HG03039 (cell line): ENCODE measurements around the gene ZNF778.
"Not testable (repeated sequence)": the region's sequence is repeated elsewhere in the genome, so short reads cannot be mapped to it uniquely, and the experiment has no call there.

Experiments used
- ATAC-seq: cut with Tn5 transposase; IDR thresholded peaks from one replicate; pipeline ENCODE4 v1.9.1; 2021; ENCODE audit warnings: mild to moderate bottlenecking, moderate library complexity; ENCODE audit not compliant: unreplicated experiment

Gene ZNF778

DNA sequence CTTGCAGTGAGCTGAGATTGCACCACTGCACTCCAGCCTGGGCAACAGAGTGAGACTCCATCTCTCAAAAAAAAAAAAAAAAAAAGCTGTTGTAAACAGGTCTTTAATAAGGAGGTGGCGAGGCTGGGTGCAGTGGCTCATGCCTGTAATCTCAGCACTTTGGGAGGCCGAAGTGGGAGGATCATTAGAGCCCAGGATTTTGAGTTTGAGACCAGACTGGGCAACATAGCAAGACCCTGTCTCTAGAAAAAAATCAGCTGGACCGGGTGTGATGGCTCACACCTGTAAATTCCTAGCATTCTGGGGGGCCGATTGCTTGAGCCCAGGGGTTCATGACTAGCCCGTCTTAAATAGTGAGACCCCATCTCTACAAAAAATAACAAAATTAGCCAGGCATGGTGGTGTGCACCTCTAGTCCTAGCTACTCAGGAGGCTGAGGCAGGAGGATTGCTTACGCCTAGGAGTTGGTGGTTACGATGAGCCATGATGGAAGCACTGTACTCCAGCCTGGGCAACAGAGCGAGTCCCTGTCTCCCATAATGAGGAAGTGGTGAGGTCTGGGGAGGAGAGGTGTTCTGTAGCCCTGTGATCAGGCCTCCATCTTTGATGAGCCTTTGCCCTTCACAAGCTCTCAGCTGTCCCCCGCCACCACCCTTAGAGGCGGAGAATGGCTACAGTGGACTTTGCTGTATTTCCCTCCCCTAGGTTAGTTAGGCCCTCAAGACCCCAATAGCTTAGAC, 36.2 kb downstream of the ZNF778 start:
- ATAC-seq = no peak

DNA sequence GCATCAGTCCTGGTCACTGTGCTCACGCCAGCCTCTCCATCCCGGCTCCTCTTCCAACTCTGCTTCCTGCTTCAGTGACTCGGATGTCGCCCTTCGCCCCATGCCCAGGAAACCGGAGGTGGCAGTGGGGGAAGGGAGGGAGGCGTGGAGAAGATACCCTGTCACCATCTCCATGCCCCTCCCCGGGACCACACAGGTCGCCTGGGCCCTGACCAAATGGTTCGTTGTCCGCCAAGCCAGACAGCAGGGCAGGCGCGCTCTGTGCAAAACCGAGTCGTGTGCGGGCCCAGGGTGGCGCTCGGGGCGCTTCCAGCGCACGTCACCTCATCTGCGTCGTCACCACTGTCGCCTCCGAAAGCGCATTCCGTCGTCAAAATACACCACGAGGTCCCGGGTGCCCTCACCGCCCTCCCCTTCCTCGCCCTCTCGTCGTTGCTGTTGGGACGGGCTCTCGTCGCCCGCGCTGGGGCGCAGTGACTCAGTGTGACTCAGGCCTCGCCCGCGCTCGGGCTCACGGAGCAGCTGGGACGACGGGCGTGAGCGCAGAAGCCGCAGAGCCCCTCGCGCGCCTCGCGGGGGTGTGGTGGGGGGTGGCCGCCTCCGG, 39.2 kb downstream of the ZNF778 start:
- no peak for ATAC-seq

DNA sequence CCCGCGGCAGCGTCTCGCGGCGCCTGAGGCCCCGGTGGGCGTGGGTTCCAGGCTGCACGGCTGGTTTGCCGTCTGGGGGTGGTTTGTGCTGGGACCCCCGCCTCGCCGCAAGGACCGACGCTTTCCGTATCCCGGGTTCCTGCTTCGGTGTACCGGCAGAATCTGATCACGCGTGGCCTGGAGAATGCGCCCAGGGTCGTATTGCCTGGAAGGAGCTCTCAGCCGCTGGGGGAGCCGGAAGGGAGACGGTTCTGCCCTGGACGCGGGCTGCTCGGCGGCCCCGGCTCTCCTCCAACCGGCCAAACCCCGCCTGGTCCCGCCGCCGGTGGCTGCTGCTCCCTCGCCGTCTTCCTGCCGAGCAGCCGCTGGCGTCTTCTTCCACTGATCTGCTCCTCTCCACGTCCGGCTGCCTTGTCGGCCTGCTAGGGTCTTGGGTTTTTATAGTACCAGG, 39.8 kb downstream of the ZNF778 start:
- ATAC-seq = no peak

DNA sequence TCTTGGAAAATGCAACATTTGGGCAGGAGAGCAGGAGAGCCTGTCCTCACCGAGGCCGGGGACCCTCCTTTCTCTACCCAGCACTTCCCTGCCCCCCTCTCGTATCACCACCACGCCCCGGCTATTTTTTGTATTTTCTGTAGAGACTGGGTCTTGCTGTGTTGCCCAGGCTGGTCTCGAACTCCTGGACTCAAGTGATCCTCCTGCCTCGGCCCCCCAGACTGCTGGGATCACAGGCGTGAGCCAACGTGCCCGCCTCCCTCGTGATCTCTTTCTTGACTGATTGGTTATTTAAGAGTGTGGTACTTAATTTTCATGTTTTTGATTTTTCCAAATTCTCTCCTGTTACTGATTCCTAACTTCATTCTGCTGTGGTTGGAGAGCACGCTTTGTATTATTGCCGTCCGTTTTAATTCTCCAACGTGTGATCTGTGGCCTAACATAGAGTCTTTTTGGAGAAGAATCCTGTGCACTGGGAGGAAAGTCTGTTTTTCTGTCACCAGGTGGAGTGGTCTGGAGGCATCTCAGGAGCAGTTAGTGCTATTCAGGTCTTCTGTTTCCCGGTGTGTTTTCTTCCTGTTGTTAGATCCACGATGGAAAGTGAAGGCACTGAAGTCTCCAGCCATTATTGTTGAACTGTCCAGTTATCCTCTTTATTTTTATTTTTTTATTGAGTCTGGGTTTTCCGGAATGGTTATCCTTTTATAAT, 40.4 kb downstream of the ZNF778 start:
- no peak for ATAC-seq

DNA sequence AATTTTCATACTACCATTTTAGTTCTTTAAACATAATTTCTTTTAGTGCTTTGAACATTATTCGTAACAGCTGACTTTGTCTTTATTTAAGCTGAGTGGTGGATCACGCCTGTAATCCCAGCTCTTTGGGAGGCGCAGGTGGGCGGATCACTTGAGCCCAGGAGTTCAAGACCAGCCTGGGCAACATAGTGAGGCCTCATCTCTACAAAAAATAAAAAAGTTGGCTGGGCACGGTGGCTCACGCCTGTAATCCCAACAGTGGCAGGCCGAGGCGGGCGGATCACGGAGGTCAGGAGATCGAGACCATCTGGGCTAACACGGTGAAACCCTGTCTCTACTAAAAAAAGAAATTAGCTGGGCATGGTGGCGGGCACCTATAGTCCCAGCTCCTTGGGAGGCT, 42.4 kb downstream of the ZNF778 start:
- not testable (repeated sequence) for ATAC-seq

DNA sequence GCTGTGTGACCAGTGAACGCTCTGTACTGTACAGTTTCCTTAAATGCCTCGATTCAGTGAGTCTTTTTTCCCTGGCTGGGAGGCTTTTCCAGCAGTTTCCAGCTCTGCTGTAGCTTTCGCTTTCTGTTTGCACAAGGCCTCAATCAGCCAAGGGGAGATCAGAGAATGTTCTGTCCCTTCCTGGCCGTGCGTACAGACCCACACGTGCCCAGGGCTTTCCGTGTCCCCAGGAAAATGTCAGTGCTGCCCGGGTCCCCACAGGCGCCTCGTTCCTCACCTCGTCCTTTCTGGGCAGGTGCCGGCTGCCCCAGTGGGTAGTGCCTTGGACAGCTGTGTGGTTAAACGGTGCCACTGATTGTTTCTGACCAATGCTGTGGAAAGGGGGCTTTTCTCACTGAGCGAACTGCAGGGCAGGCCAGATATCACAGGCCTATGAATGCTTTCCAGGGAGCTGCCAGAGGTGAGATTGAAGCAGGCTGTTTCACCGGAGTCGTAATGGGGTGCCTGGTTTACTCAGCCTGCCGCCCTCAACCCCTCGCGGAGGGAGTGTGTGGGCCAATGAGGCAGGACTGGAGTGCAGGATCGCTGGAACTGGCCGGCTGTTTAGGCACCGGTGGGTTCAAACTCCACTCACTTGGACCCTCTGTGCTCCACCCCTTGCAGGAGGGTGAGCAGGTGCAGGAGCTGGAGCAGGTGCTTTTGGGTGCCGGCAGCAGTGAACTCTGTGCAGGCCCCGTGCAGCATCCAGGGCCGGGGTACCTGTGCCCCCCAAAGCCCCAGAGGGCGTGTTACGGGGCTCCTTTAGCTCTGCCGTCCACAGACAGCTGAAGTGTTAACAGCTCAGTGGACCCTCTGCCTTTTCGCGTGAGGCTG, 44.4 kb downstream of the ZNF778 start:
- ATAC-seq = no peak

DNA sequence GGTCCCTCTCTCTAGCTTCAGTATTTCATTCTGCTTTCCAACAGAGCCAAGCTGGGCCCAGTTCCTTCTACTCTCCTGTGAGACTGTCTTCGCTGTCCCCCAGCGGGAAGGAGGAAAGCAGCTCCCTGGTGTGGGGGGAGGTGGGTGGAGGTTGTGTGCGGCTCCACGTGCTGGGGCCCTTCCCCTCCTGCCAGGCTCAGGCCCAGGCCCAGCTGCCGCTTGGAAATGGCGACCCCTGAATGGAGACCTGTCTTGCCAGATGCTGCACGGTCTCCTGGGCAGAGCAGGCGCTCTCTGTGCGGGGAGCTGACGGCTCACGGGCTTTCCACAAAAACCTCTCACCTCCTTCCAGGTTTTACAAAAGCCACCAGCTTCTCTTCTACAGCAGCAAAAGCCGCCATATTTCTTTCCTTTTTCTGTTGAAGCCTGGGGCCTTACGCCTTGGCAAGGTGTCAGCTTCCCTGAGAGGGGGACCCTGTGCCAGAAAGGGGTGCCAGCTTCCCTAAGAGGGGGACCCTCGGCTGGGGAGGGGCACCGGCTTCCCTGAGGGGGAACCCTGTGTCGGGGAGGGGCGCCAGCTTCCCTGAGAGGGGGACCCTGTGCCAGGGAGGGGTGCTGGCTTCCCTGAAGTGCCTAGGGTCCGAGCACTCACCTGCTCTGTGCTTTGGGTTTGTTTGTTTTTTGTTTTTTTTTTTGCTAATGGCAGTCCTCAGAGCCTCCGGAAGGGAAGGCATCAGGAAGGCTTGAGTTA, 47.5 kb downstream of the ZNF778 start:
- no peak for ATAC-seq

DNA sequence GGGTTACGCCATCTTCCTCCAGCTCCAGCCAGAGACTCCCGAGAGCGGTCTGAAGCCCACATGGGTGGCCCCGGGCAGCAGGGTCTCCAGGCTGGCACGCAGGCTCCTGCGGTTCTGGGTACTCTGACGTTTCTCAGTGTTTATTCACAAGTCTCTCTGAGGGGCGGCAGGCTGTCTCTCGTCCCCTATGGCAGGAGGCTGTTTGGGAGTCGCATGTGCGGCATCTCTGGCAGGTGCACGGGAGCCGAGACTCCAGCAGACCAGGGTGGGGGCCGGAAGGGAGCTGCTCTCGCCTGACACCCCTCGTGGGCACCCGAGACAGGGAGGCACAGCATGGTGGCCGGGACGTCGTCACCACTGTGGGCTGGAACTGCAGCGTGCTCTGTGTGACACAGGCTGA, 48.1 kb downstream of the ZNF778 start:
- no peak for ATAC-seq

DNA sequence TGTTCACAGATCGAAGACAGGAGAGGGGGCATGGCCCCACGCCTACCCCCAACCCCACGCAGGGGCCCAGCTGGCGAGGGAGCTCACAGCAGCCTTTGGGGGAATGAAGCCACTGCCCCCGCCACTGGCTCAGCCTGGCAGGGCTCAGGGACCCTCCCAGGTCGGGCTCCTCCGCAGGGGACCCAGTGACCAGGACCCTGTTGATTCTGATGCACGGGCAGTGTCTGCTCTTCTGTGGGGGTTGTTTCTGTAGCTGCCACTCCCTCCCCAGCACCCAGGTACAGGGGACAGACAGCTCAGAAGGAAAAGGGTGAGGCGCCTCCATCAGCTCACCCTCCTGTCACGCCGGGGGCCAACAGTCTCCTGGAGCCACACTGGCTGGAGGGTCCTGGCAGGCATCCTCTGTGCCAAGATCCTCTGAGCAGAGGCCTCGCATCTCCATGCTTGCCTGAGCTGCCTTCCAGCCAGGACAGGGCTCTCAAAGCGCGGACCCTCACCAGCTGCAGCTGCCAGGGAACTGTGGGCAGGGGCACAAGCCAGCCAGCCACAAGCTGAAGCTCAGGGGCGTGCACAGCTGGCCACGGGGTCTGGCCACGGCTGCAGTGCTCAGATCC, 49.1 kb downstream of the ZNF778 start:
- no peak for ATAC-seq

DNA sequence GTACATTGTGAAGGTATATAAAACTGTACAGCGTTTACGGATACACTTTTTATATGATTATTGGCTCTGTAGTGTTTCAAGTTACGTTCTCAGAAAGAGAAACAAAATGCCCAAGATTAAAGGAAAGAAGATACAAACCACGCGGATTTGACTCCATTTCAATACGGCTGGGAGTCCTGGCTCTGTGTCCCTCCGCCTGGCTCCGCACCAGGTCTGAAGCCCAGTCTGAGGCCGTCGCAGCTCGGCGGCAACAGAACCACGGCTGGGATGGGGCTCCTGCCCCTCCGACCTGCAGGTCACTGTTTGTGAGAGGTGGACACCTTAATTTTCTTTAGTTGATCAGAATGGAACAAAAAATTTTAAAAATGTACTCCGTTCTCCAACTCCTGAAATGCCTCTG, 50.2 kb downstream of the ZNF778 start:
- not testable (repeated sequence) for ATAC-seq

DNA sequence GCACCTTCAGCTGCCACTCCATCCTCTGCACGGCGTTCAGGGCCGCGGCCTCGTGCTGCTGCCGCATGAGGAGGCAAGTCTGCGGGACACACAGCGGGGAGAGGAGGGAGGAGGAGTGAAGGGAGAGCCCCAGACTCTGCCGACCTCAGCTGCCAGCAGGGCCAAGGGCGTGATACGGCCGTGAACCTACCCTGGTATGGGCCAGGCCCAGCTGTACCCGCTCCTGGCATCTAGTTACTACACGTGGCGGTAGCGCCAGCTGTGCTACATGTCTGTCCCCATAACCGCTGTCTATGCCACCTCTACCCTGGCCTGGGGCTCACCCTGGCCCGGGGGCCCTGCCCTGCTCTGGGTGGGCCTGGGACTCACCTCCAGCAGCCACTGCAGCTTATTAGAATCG, 51.1 kb downstream of the ZNF778 start:
- no peak for ATAC-seq

DNA sequence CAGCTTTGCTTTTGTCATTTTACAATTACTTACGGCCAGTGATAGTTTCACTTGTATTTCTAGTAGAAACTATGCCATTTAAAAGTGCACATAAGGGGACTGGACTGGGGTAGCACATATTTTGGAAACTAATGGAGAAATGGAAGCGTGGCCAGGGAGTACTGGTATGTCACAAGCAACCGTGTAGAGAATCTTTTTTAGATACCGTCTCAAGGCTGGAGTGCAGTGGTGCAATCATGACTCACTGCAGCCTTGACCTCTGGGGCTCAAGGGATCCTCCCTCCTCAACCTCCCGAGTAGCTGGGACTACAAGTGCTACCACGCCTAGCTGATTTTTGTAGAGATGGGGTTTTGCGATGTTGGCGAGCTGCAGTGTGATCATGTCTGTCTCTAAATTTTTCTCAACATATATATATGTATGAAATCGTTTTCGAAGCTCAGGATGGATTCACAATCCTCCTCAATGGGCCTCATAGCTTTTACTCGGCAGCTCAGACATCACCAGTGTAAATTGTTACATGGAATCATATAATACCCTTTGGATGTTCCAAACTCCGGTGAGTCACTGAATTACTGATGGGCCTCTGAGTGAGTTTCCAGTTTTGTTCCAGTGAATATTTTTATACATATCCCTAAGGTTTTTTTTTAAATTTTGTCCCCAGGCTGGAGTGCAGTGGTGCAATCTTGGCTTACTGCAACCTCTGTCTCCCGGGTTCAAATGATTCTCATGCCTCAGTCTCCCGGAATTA, 51.7 kb downstream of the ZNF778 start:
- ATAC-seq = no peak

DNA sequence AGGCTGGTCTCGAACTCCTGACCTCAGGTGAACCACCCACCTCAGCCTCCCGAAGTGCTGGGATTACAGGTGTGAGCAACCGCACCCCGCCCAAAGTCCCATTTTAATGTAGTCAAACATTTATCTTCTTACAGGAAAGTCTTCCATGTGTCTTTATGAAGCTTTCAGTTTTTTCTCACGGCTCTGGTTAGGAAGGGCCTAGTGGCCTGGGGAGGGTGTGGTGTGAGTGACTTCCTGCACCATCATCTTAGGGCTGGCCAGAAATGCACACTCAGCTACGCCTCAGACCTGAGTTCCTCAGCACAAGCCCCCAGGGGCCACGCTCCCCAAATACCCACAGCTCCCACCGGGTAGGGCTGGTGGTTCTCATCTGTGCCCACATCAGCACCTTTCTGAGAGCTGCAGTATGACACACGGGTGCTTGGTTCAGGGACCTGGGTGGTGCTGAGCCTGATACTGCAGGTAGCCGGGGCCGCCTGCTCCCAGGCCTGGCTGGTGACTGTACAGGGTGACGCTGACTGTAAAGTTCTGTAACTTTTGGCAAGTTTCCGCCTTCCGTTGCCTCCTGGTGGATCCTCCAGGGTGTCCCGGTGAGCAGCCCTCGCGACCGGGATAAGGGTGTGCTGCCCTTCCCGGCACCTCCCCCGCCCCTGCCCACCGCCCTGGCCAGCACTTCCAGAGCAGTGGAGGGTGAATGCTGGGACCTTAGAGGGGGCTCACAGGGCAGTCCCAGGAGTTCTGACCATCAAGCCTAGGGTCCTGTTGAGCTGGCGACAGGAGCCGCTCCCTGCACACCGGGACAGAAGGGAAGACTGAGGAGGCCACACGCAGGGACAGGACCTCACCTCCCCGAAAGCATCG, 52.5 kb downstream of the ZNF778 start:
- no peak for ATAC-seq

DNA sequence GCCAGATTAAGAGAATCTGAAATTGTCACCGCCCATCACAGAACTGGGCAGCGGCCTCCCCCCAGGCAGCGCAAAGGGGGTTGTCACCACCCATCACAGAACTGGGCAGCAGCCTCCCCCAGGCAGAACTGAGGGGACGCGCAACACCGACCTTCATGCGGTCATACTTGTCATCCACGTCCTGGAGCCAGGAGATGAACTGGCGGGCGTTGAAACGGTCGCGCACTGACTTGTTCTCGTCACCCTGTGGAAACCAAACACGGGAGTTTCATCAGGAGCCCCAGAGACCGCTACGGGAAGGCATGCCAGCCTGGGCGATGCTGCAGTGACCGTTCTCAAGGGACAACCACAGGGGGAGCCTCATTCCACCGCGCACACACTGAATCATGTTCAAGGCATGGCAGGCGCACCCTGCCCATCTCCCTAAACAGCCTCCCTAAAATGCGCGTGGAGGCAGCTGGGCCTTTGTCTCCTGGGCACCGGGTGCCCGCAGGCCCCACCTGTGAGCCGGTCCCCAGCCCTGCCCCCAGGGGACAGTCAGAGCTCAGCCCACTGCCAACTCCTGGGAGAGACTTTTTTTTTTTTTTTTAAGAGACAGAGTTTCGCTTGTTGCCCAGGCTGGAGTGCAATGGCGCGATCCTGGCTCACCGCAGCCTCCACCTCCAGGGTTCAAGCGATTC, 53.3 kb downstream of the ZNF778 start:
- no peak for ATAC-seq

DNA sequence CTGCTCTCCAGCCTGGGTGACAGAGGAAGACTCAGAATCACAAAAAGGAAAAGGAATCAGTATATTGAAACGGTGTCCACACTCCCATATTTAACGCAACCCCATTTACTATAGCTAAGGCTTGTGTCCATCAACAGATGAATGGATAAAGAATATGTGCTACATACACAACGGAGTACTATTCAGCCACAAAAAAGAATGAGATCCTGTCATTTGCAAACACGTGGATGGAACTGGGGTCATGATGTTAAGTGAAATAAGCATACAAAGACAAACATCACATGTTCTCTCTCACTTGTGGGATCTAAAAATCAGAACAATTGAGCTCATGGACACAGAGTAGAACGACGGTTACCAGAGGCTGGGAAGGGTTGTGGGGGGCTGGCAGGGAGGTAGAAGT, 55.1 kb downstream of the ZNF778 start:
- no peak for ATAC-seq

DNA sequence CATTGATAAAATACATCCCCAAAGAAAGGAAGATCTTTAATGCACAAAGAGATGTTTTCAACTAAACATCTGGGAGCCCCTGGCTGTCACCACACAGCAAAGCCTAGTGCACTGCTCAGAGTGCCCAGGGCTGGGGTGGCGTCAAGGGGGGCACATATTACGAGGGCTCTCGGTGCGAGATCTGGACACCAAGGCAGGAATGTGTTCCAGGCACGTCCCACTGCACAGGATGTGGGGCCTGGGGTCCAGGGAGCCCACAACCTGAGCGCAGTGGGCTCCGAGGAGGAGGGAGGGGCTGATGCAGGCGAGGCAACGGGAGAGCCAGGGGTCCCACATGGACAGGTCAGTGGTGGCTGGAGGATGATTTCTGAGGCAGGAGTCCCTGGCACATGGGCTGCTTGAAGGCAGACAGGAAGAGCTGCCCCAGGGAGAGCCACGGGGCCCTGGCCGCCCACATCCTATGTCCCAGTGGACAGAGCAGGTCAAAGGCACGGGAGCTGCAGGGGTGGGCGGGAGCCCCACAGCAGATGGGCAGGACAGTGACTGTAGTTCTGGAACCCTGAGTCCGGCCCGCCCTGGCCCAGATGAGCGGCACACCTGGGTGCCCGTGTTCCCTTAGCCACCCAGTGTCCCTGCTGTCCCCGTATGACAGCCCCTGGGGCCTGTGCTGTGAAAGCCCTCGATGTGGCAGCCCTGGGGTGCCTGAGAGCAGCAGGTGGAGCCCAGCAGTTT, 56.4 kb downstream of the ZNF778 start:
- ATAC-seq = no peak
